ENCODE results near the gene SYPL1.

Gene SYPL1

DNA sequence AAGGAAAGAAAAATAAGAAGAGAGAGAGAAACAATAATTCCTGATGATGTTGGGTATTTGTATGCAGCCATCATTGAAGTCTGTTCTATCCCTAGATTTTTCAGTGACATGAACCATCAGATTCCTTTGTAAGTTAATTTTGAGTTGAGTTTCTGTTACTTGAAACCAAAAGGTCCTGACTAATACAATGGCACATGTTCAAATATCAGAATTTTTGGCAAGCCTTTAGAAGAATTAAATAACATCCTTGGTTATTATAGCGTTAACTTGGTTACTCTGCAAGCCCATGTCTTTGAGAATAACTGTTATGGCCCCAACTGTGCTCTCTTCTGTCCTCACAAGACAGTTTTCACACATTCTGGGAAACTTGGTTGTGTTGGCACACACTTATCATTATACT, 66.5 kb downstream of the SYPL1 start:
- TF ChIP-seq, protein P1, sequence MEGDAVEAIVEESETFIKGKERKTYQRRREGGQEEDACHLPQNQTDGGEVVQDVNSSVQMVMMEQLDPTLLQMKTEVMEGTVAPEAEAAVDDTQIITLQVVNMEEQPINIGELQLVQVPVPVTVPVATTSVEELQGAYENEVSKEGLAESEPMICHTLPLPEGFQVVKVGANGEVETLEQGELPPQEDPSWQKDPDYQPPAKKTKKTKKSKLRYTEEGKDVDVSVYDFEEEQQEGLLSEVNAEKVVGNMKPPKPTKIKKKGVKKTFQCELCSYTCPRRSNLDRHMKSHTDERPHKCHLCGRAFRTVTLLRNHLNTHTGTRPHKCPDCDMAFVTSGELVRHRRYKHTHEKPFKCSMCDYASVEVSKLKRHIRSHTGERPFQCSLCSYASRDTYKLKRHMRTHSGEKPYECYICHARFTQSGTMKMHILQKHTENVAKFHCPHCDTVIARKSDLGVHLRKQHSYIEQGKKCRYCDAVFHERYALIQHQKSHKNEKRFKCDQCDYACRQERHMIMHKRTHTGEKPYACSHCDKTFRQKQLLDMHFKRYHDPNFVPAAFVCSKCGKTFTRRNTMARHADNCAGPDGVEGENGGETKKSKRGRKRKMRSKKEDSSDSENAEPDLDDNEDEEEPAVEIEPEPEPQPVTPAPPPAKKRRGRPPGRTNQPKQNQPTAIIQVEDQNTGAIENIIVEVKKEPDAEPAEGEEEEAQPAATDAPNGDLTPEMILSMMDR (IDR thresholded peaks at IDR 0.05): no peak
- TF ChIP-seq ZFX (IDR thresholded peaks at IDR 0.05; ENCODE audit: borderline replicate concordance): no peak

DNA sequence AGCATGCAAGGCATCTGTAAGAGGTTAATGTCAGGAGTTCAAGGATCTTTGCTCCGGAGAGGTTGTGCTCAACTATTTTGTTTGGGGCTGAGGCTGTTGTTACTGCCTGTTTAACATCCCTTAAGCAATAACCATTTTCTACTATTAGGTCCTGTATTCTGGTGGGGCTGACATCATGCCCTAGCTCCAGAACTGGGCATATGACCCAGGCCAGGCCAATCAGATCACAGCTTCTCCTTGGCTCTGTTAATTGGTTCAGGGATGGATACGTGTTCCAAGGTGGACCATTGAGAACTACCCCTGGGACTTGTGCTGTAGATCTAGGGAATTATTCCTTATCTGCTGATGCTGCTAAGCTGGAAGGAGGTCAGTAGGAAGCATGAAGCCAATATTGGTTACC, 67.0 kb downstream of the SYPL1 start:
- H3K27ac ChIP-seq: no peak overlapping the region

More for the DNA sequence above, 66.5 kb downstream of the SYPL1 start:
- no peak overlapping the region for H3K27ac ChIP-seq

DNA sequence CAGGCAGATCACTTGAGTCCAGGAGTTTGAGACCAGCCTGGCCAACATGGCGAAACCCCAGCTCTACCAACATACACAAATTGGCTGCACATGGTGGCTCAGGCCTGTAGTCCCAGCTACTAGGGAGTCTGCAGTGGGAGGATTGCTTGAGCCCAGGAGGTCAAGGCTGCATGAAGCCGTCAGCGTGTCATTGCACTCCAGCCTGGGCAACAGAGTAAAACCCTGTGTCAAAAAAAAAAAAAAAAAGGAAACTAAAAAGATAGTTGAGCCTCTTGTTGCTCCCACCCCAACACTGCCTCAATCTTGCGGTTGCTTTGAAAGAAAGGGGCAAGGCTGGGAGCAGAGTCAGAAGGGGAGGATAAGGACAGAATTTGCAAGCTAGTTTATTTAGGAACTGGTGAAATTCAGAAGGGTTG, 69.9 kb downstream of the SYPL1 start:
- TF ChIP-seq ZFX (IDR thresholded peaks at IDR 0.05; ENCODE audit: borderline replicate concordance): no peak
- TF ChIP-seq, protein P1 (IDR thresholded peaks at IDR 0.05): no peak
- no peak overlapping the region for H3K27ac ChIP-seq

More for the DNA sequence above, 67.0 kb downstream of the SYPL1 start:
- TF ChIP-seq, protein P1 (IDR thresholded peaks at IDR 0.05): no peak
- TF ChIP-seq ZFX (IDR thresholded peaks at IDR 0.05; ENCODE audit: borderline replicate concordance): no peak

DNA sequence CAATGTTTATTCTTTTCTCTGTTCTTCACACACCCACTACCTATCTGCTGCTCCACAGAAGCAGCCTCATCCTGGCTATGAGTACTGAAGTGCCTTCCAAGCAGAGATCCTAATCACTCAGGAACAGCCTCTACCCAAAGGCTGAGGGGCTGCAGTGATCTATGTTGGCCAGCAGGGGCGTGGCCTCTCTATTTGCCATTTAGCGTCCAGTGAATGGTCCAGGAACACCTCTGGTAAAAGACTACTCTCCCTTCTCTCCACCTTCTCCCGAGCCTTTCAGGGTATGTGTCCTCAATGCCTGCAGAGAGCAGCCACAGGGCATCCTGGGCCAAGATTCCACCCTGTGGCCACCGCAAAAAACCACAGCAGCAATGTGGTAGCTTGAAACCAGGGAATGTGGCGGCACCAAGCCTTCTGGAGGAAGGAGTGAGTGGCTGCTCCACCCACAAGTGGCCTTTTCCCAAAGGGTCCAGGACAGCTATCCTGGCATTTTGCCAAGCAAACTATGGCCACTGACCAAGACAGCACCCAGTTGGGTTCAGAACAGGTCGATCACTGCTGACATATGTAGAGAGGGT, 70.9 kb downstream of the SYPL1 start:
- TF ChIP-seq, protein P1 (IDR thresholded peaks at IDR 0.05): peak; percentile 92
- no peak for TF ChIP-seq ZFX (IDR thresholded peaks at IDR 0.05; ENCODE audit: borderline replicate concordance)

More for the DNA sequence above, 70.9 kb downstream of the SYPL1 start:
- H3K27ac ChIP-seq: no peak overlapping the region
